HepG2 (cell line): ENCODE measurements around the gene RTKN2. TPM values are rescaled to one million over a fixed set of nuclear protein-coding genes. Genes with fewer than 3 reads are reported as not detected.
A peak's percentile ranks its signal among the peaks of the same experiment; 100 is the strongest.

Source experiments
- ARID2 ChIP-seq: sonication (generic); formaldehyde crosslinking; IDR thresholded peaks from 2 replicates; pipeline ENCODE4 v1.8.1; 2022; ENCODE audit warnings: mild to moderate bottlenecking, missing genetic modification reagents, borderline replicate concordance
- BATF2 ChIP-seq: sonication (generic); formaldehyde crosslinking; IDR thresholded peaks from 2 replicates; pipeline ENCODE4 v1.8.0; 2022; ENCODE audit warnings: mild to moderate bottlenecking, missing genetic modification reagents, moderate library complexity
- CEBPZ ChIP-seq: IDR thresholded peaks from 2 replicates; pipeline ENCODE4 v1.6.1; 2012; ENCODE audit warnings: low read length, improper control_type of control experiment
- CHCHD3 ChIP-seq: sonication (generic); formaldehyde crosslinking; IDR thresholded peaks from 2 replicates; pipeline ENCODE4 v1.8.0; 2022; ENCODE audit warnings: mild to moderate bottlenecking, missing genetic modification reagents, moderate library complexity
- GATAD2A ChIP-seq: IDR thresholded peaks from 2 replicates; pipeline ENCODE4 v1.6.1; 2016
- HIVEP1 ChIP-seq: sonication (generic); formaldehyde crosslinking; IDR thresholded peaks from 2 replicates; pipeline ENCODE4 v1.4.0; 2020; ENCODE audit warnings: mild to moderate bottlenecking, missing genetic modification reagents
- HNRNPUL1 ChIP-seq: fragments of 200-400 bp; formaldehyde crosslinking; IDR thresholded peaks from 2 replicates; pipeline ENCODE4 v1.6.1; 2017; ENCODE audit warnings: low read depth, mild to moderate bottlenecking, low read length, moderate library complexity
- KLF6 ChIP-seq: IDR thresholded peaks from 2 replicates; pipeline ENCODE4 v1.8.0; 2016; ENCODE audit warnings: missing biosample characterization, missing genetic modification reagents
- MATR3 ChIP-seq: sonication (generic); formaldehyde crosslinking; IDR thresholded peaks from 2 replicates; pipeline ENCODE4 v1.4.0; 2020; ENCODE audit warnings: missing genetic modification reagents
- MAX ChIP-seq: IDR thresholded peaks from 2 replicates; pipeline ENCODE4 v1.6.1; 2012; ENCODE audit warnings: inconsistent platforms
- MLLT10 ChIP-seq: sonication (generic); formaldehyde crosslinking; IDR thresholded peaks from 2 replicates; pipeline ENCODE4 v1.4.0; 2020; ENCODE audit warnings: missing genetic modification reagents
- SOX13 ChIP-seq, 3 experiments: fragments of 450-650 bp in 1 of 3; sonication (generic) in 1 of 3; formaldehyde crosslinking in 1 of 3; IDR thresholded peaks in 2 of 3; conservative IDR thresholded peaks in 1 of 3; 2 replicates each; pipeline versions ENCODE4 v1.5.0 to v1.6.1; 2016 to 2020; ENCODE audit warnings: antibody characterized with exemption in 1 of 3, mild to moderate bottlenecking in 1 of 3, missing compliant biosample characterization in 1 of 3, missing genetic modification reagents in 1 of 3, moderate library complexity in 1 of 3
- TP53 ChIP-seq: sonication (generic); formaldehyde crosslinking; conservative IDR thresholded peaks from 2 replicates; pipeline ENCODE4 v1.4.0; 2020; ENCODE audit warnings: missing genetic modification reagents
- ZBTB25 ChIP-seq: IDR thresholded peaks from 2 replicates; pipeline ENCODE4 v1.6.1; 2018; ENCODE audit warnings: missing genetic modification reagents
- ZIK1 ChIP-seq: sonication (generic); formaldehyde crosslinking; IDR thresholded peaks from 2 replicates; pipeline ENCODE4 v1.5.0; 2020; ENCODE audit warnings: mild to moderate bottlenecking, low read depth, missing genetic modification reagents, borderline replicate concordance
- ZNF101 ChIP-seq: sonication (generic); formaldehyde crosslinking; IDR thresholded peaks from 2 replicates; pipeline ENCODE4 v1.4.0; 2020; ENCODE audit warnings: mild to moderate bottlenecking, low read depth, missing genetic modification reagents, borderline replicate concordance
- ZNF33B ChIP-seq: sonication (generic); formaldehyde crosslinking; IDR thresholded peaks from 2 replicates; pipeline ENCODE4 v1.5.1; 2020; ENCODE audit warnings: mild to moderate bottlenecking, missing genetic modification reagents
- ZNF362 ChIP-seq: sonication (generic); formaldehyde crosslinking; IDR thresholded peaks from 2 replicates; pipeline ENCODE4 v1.4.0; 2020; ENCODE audit warnings: missing genetic modification reagents, mild to moderate bottlenecking, borderline replicate concordance
- ZNF451 ChIP-seq: sonication (generic); formaldehyde crosslinking; IDR thresholded peaks from 2 replicates; pipeline ENCODE4 v1.5.0; 2020; ENCODE audit warnings: mild to moderate bottlenecking, missing genetic modification reagents
- ZNF616 ChIP-seq: sonication (generic); formaldehyde crosslinking; IDR thresholded peaks from 2 replicates; pipeline ENCODE4 v1.5.0; 2020; ENCODE audit warnings: low read depth, mild to moderate bottlenecking, missing genetic modification reagents
- ZUFSP ChIP-seq: sonication (generic); formaldehyde crosslinking; IDR thresholded peaks from 2 replicates; pipeline ENCODE4 v1.9.0; 2021; ENCODE audit warnings: missing genetic modification reagents, mild to moderate bottlenecking, borderline replicate concordance
- polyA plus RNA-seq, 8 experiments: library from polyadenylated mRNA; depleted of rRNA in 3 of 8; stranded (reverse) in 7 of 8; unstranded in 1 of 8; fragments of >200 nt; fragmentation: Illumina TruSeq in 4 of 8; extraction: Trizol in 4 of 8; gene quantifications; 2 replicates each; pipeline versions ENCODE4 v1.2.1 to v1.2.3, GENCODE V29; 2011 to 2016; ENCODE audit warnings: low read depth in 4 of 8, missing spikeins in 1 of 8, mixed read lengths in 1 of 8; ENCODE audit not compliant: insufficient read depth in 1 of 8
- total RNA-seq, 5 experiments: library from RNA; depleted of rRNA; stranded (reverse); fragments of >200 nt; fragmentation: Illumina TruSeq; extraction: Trizol; gene quantifications; 2 replicates each; pipeline ENCODE4 v1.2.3, GENCODE V29; 2016; ENCODE audit warnings: low read depth in 1 of 5

Gene RTKN2
- total and polyA plus RNA-seq, 2 of the 13 experiments (the other 11 are each of a cell fraction or from before 2014, with no cell fraction given): 2.2 to 7.0 TPM

- TF ChIP-seq HIVEP1 (CRISPR knock-in tag): no peak
- no peak for TF ChIP-seq ZNF101 (CRISPR knock-in tag)
- no peak for TF ChIP-seq CHCHD3 (CRISPR knock-in tag)
- peak; percentile 64; the same call in 1 of the 2 replicates for TF ChIP-seq ZBTB25 (CRISPR knock-in tag)
- no peak for TF ChIP-seq ARID2 (CRISPR knock-in tag)
- TF ChIP-seq SOX13 (IDR thresholded peaks at IDR 0.05): no peak
- peak in 1 of 2 experiments; percentile 41; a peak in 1 of 4 replicates for TF ChIP-seq SOX13 (CRISPR knock-in tag; conservative IDR thresholded peaks at IDR 0.05 in 1 of 2, IDR thresholded peaks at IDR 0.05 in 1 of 2)
- TF ChIP-seq KLF6 (CRISPR knock-in tag): no peak
- TF ChIP-seq MATR3 (CRISPR knock-in tag): no peak
- TF ChIP-seq HNRNPUL1: no peak
- TF ChIP-seq TP53 (CRISPR knock-in tag): no peak
- no peak; the same call in 1 of the 2 replicates for TF ChIP-seq ZNF362 (CRISPR knock-in tag)
- TF ChIP-seq ZIK1 (CRISPR knock-in tag): 0 out of 2 replicates have a peak, but pooled peaks have one; percentile 38
- no peak for TF ChIP-seq ZUFSP (CRISPR knock-in tag)
- TF ChIP-seq ZNF451: no peak
- no peak for TF ChIP-seq MLLT10
- peak; percentile 67; the same call in 1 of the 2 replicates for TF ChIP-seq MAX
- no peak for TF ChIP-seq ZNF33B (CRISPR knock-in tag)
- no peak for TF ChIP-seq GATAD2A (CRISPR knock-in tag)
- no peak for TF ChIP-seq CEBPZ
- no peak for TF ChIP-seq BATF2 (CRISPR knock-in tag)
- TF ChIP-seq ZNF616: no peak
Measured at GRCh38 chr10:62268399-62269114, at the start of gene RTKN2 (continued).
